Vagina (tissue), 2 donors: Measurements from ENCODE around the gene GSKIP.

Experiments used
- CTCF ChIP-seq, 3 experiments: fragments of 450-650 bp in 2 of 3; fragments of 200-600 bp in 1 of 3; sonication (generic) in 1 of 3; IDR thresholded peaks; one replicate each; pipeline ENCODE4 v1.5.1; 2017 to 2019; ENCODE audit warnings: antibody characterized with exemption in 3 of 3, mild to moderate bottlenecking in 2 of 3, moderate library complexity in 2 of 3
- POLR2A ChIP-seq, 2 donors: fragments of 450-650 bp; IDR thresholded peaks; one replicate each; pipeline ENCODE4 v1.6.1; 2017; ENCODE audit warnings: antibody characterized with exemption in 2 of 2, mild to moderate bottlenecking in 2 of 2, moderate library complexity in 2 of 2
- POLR2AphosphoS5 ChIP-seq, 2 donors: sonication (generic); formaldehyde crosslinking; IDR thresholded peaks; one replicate each; pipeline ENCODE4 v1.9.0; 2017; ENCODE audit warnings: antibody characterized with exemption in 2 of 2, mild to moderate bottlenecking in 2 of 2, low read depth in 1 of 2; ENCODE audit not compliant: insufficient read depth in 1 of 2

GRCh38 chr14:96357216-96357615, 6.1 kb upstream of the GSKIP start:
- TF ChIP-seq POLR2A (IDR thresholded peaks at IDR 0.05) = no peak
- no peak for TF ChIP-seq CTCF (IDR thresholded peaks at IDR 0.05)
- no peak for TF ChIP-seq POLR2AphosphoS5 (IDR thresholded peaks at IDR 0.05; ENCODE audit: insufficient read depth in 1 of 2, low read depth in 1 of 2)
